ENCODE measurements around the gene ITIH3.

ITIH3 gene

GRCh38 chr3:52793702-52794611 lies 639 bp upstream of the ITIH3 start:
- no peak for DNase-seq (ENCODE audit: low read depth)

GRCh38 chr3:52795298-52795900 lies 803 bp downstream of the ITIH3 start:
- no peak for DNase-seq (ENCODE audit: low read depth)

- no peak for DNase-seq (ENCODE audit: low read depth)
These were observed 1.8 kb downstream of the ITIH3 start for GRCh38 chr3:52796411-52796810.

DNA sequence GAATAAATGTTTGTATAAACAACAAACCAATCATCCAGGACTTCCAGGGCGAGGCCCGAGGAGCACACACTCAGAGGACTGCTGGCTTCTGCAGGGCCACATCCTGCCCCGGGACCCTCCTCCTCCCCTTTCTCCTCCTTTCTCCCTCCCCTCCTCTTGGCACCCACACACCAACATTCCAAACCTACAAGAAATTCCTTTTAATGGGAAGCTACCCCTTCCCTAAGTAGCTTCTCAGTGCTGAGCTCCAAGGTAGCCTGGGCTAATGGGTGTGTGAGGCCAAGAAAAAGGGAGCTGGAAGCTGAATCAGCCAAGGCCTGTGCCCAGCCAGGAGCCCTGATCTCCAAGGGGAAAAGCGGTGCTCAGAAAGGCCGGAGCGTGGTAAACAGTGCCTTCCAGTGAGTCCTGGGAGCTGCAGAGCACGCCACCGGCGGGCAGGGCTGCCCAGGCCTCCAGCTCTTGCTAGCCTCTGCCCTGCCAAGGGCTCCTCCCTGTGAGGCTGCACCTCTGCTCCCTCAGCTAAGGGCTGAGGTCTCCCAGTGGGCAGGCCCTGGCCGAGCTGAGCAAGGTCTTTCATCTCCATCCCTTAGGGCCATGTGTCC lies 3.9 kb downstream of the ITIH3 start:
- DNase-seq (ENCODE audit: low read depth): no peak

GRCh38 chr3:52798978-52799476 lies 4.4 kb downstream of the ITIH3 start:
- DNase-seq (ENCODE audit: low read depth): no peak

GRCh38 chr3:52800079-52800478 lies 5.5 kb downstream of the ITIH3 start:
- DNase-seq (ENCODE audit: low read depth): no peak

DNA sequence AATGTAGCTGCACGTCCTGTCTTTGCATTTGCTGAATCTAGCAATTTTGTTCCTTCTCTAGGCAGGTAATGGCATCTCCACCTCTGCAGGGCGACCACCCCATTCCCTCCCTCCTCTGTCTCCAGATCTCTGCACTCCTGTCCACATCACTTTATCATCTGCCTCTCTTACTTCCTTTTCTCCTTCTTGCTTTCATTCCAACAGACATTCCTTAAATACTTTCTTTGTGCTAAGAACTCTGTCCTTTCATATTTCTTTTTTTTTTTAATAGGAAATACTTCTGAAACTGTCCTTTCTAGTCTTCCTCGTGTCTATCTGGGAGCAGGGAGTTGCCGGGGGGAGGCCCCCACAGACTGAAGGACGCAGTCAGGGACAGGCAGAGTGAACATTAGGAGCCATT lies 7.2 kb downstream of the ITIH3 start:
- DNase-seq (ENCODE audit: low read depth): no peak

DNA sequence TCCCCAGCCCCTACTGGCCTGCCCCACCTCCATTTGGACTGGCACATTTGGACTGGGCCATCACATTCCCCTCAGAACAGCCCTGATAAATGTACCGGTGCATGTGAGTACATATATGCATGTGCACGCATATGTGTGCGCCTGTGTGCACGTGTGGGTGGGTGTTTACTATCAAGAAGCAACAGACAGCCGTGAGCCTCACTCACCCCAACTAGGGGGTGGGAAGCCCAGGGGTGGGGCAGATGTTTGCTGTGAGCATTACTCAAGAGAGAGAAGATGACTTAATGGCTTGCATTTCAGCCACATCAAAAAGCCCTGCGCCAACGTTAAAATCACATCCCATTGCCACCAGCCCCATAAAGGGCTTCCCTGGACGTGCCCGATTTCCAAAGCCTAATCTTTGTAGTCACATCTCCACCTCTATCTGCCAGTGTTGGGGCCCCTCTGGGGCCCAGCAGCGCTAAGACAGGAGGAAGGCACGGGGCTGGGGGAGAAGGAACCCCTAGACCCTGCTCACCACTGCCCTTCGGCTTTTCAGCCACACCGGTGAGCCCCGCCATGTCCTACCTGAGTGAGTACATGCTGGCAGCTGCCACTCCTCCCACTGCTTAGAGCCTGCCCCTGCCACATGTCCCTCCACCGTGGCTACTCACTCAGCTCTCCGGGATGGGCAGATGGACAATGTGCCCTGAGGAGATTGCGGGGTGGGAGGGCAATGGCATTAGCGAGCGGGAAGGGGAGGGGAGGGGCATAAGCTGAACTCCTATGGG lies 10.9 kb downstream of the ITIH3 start:
- DNase-seq (ENCODE audit: low read depth): no peak

DNA sequence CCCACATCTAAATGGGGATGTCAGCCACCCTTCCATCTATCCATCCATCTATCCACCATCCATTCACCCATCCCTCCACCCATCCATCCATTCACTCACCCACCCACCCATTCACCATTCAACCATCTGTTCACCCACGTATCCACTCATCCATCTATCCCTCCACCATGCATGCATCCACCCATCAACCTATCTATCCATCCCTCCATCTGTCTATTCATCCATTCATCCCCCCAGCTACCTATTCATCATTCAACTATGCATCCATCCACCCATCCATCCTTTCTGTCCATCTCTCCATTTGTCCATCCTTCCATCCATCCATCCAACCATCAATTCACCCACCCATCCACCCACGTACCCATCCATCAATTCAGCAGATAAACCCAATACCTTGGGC lies 14.6 kb downstream of the ITIH3 start:
- no peak for DNase-seq (ENCODE audit: low read depth)

GRCh38 chr3:52809662-52810377 lies 15.2 kb downstream of the ITIH3 start:
- no peak for DNase-seq (ENCODE audit: low read depth)

- no peak for DNase-seq (ENCODE audit: low read depth)
These were observed 16.3 kb downstream of the ITIH3 start for GRCh38 chr3:52810923-52811322.

GRCh38 chr3:52811452-52812011 lies 16.9 kb downstream of the ITIH3 start:
- DNase-seq (ENCODE audit: low read depth): no peak

GRCh38 chr3:52813810-52814209 lies 19.2 kb downstream of the ITIH3 start:
- no peak for DNase-seq (ENCODE audit: low read depth)

DNA sequence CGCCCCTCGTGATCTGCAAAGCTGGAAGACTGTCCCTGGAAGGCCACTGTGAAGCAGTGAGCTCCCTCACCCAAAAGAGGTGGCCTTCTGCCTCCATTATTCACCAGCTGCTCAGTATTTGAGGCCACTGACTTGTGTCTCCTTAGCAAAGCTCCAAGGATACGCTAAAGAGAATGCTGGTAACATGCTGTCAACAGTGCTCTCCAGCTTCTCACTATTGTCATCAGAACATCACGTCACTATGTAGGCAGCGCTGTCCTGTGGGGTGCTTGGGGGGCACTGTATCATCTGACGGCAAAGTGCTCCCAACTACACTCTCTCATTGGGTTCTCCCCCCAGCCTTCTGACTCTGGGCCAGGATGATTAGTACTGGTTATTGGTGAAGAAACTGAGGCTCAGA lies 21.6 kb downstream of the ITIH3 start:
- DNase-seq (ENCODE audit: low read depth): no peak

GRCh38 chr3:52816654-52817053 lies 22.1 kb downstream of the ITIH3 start:
- DNase-seq (ENCODE audit: low read depth): no peak

DNA sequence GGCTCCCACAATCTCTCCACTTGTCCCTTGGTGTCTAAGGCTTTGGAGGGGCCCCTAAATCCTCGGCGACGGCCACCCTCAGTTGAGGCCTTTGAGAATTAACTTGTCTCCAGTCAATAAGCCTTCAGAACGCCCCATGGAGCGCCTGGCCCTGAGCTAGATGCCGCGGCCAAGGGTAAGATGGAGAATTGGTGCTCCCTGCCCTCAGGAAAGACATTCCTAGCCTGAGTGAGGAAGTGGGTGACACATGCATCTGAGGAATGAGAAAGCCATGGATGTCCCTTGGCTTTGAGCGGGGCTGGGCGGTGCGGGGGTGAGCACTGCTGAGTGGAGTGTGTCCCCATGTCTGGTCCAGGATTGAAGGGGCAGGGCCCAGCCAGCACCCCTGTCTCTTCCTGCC lies 22.6 kb downstream of the ITIH3 start:
- DNase-seq (ENCODE audit: low read depth): no peak

DNA sequence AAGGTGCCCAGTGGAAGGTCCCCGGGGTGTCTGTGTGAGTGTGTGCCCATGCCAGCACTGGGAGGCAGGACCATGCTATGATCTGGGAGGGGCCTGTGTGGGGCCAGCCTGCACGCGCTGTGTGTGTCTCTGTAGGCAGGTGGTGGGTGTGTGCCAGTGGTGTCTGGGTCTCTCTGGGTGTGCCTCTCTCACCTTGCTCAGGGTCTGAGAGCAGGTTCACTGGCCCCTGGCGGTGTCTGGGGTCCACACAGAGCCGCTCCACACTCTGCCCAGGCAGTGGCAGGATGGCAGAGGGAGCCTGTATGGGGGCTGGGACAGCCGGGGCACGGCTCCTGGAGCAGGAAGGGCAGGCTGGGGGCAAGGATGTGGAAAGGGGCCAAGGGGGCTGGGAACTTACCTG lies 23.3 kb downstream of the ITIH3 start:
- DNase-seq (ENCODE audit: low read depth): no peak

DNA sequence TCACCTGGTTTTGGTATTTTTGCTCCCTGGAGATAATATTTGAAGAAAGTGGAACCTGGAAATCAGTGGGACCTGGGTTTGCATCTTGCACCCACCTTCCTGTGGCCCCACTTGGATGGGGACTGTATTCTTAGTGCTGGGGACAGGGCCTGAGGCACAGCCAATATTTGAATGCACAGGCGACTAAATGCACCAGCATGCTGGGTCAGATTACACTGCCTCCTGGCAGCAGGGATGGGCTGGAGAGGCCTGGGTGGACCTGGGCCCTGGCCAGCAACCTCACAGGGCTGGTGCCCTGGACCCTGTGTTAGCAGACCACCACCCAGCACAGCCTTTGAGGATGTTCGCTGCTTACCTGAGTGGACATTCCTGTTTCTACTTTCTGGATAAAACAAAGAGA lies 25.3 kb downstream of the ITIH3 start:
- DNase-seq (ENCODE audit: low read depth): no peak

- DNase-seq (ENCODE audit: low read depth): no peak
These were observed 26.1 kb downstream of the ITIH3 start for GRCh38 chr3:52820736-52821135.

DNA sequence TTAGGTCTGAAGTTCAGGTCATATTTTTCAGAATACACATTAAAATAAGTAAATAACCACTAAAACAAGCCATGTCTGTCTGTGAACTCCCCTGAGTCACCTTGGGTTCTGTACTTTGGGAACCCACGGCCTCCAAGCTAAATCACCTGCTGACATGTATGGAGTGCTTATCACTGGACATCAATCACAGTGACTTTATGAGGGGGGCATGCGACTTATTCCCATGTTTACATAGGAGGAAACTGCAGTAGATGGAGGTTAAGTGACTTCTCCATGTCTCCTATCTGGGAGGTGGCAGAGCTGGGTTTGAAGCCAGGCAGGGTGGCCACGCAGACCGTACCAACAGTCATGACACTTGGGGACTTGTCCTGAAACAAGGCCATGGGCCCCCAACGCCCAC lies 27.8 kb downstream of the ITIH3 start:
- DNase-seq (ENCODE audit: low read depth): no peak

- DNase-seq (ENCODE audit: low read depth): no peak
These were observed 29.4 kb downstream of the ITIH3 start for GRCh38 chr3:52824037-52824436.

Measured in T-helper 22 cell (primary cell).